Astrocyte (in vitro differentiated cells and primary cell): ENCODE results near the gene KLHDC8A. TPM values are rescaled to one million over a fixed set of nuclear protein-coding genes. Genes with fewer than 3 reads are reported as not detected.
A peak's percentile ranks its signal among the peaks of the same experiment; 100 is the strongest.

ENCODE experiments used
- DNase-seq: peaks from one replicate; pipeline ENCODE4 v3.0.0-alpha.2; 2010; ENCODE audit warnings: low read depth
- FAIRE-seq: peaks from 2 replicates; lab custom pipeline; 2011; peaks lifted over from hg19 to GRCh38; lab: Jason Lieb, UNC
- H2AFZ ChIP-seq: 2 replicates; pipeline ENCODE4 v1.6.0; 2012; ENCODE audit warnings: low read depth, low read length, inconsistent platforms
- H3K27ac ChIP-seq: 2 replicates; pipeline ENCODE4 v1.5.1; 2011; ENCODE audit warnings: low read depth, low read length, inconsistent platforms
- H3K27me3 ChIP-seq: 2 replicates; pipeline ENCODE4 v1.6.0; 2011; ENCODE audit warnings: low read length, inconsistent platforms; ENCODE audit not compliant: insufficient read depth
- H3K36me3 ChIP-seq: 2 replicates; pipeline ENCODE4 v1.5.1; 2011; ENCODE audit warnings: low read length, inconsistent platforms; ENCODE audit not compliant: insufficient read depth
- H3K4me1 ChIP-seq: 2 replicates; pipeline ENCODE4 v1.5.1; 2011; ENCODE audit warnings: low read length, inconsistent platforms; ENCODE audit not compliant: insufficient read depth
- H3K4me2 ChIP-seq: 2 replicates; pipeline ENCODE4 v1.6.0; 2012; ENCODE audit warnings: low read length, inconsistent platforms
- H3K4me3 ChIP-seq: 2 replicates; pipeline ENCODE4 v1.5.1; 2011; ENCODE audit warnings: low read depth, mild to moderate bottlenecking, low read length, inconsistent platforms; ENCODE audit not compliant: insufficient read depth
- H3K79me2 ChIP-seq: 2 replicates; pipeline ENCODE4 v1.6.0; 2012; ENCODE audit warnings: mild to moderate bottlenecking, low read length, inconsistent platforms; ENCODE audit not compliant: insufficient read depth
- H3K9ac ChIP-seq: 2 replicates; pipeline ENCODE4 v1.6.0; 2012; ENCODE audit warnings: mild to moderate bottlenecking, low read length, inconsistent platforms
- H3K9me3 ChIP-seq: 2 replicates; pipeline ENCODE4 v1.5.1; 2012; ENCODE audit warnings: low read depth, mild to moderate bottlenecking, low read length, inconsistent platforms; ENCODE audit not compliant: insufficient read depth
- H4K20me1 ChIP-seq: 2 replicates; pipeline ENCODE4 v1.6.0; 2012; ENCODE audit warnings: low read length, inconsistent platforms; ENCODE audit not compliant: insufficient read depth
- H3K27ac Mint-ChIP-seq: one replicate; pipeline ENCODE4 v1.8.0; 2021; ENCODE audit warnings: mild to moderate bottlenecking, mixed read lengths; ENCODE audit not compliant: unreplicated experiment
- H3K27me3 Mint-ChIP-seq: one replicate; pipeline ENCODE4 v1.8.0; 2021; ENCODE audit warnings: low read depth, mixed read lengths; ENCODE audit not compliant: unreplicated experiment
- H3K36me3 Mint-ChIP-seq: one replicate; pipeline ENCODE4 v1.8.0; 2021; ENCODE audit warnings: low read depth, mixed read lengths; ENCODE audit not compliant: unreplicated experiment
- H3K4me1 Mint-ChIP-seq: one replicate; pipeline ENCODE4 v1.8.0; 2021; ENCODE audit warnings: low read depth, mixed read lengths; ENCODE audit not compliant: unreplicated experiment
- H3K4me3 Mint-ChIP-seq: one replicate; pipeline ENCODE4 v1.8.0; 2021; ENCODE audit warnings: mild to moderate bottlenecking, moderate library complexity, mixed read lengths; ENCODE audit not compliant: unreplicated experiment
- H3K9me3 Mint-ChIP-seq: one replicate; pipeline ENCODE4 v1.8.0; 2021; ENCODE audit warnings: mild to moderate bottlenecking, mixed read lengths; ENCODE audit not compliant: unreplicated experiment
- EZH2 ChIP-seq: IDR thresholded peaks from 2 replicates; pipeline ENCODE4 v1.6.1; 2012; ENCODE audit warnings: mild to moderate bottlenecking, low read length, inconsistent platforms; ENCODE audit not compliant: insufficient read depth
- total RNA-seq: library from RNA; stranded (reverse); gene quantifications from 2 replicates; pipeline ENCODE4 v1.2.1, GENCODE V29; 2021
- TF ChIP-seq, protein P1 (sequence below): IDR thresholded peaks from 2 replicates; pipeline ENCODE4 v1.5.1; 2011; ENCODE audit warnings: low read depth, mild to moderate bottlenecking, inconsistent platforms, low read length, moderate library complexity; ENCODE audit not compliant: insufficient read depth

The KLHDC8A gene
- total RNA-seq, 1 donor from 2014 or later, result 0.39 TPM

GRCh38 chr1:205286335-205286950 lies 70.3 kb downstream of the KLHDC8A start:
- Histone ChIP-seq H3K4me2 (peak overlapping the region; percentile 77), H3K9me3 (no peaks in the 10 kb centered on the region), H3K27ac (peak overlapping the region; percentile 76), H3K9ac (peak overlapping the region; percentile 54), H2AFZ (no peak overlapping the region), H3K36me3 (no peaks in the 10 kb centered on the region), H3K79me2 (no peaks in the 10 kb centered on the region), H3K27me3 (no peaks in the 10 kb centered on the region), H3K4me1 (peaks cover 50% of the 10 kb centered on the region), H4K20me1 (no peaks in the 10 kb centered on the region), H3K4me3 (no peak overlapping the region)
- H3K27ac Mint-ChIP-seq, result peak overlapping the region; percentile 89
- no peaks in the 10 kb centered on the region for H3K27me3 Mint-ChIP-seq
- FAIRE-seq (no peak), DNase-seq (peak; percentile 82)
- no peaks in the 10 kb centered on the region for H3K9me3 Mint-ChIP-seq
- no peaks in the 10 kb centered on the region for H3K36me3 Mint-ChIP-seq
- H3K4me3 Mint-ChIP-seq, result no peak overlapping the region
- H3K4me1 Mint-ChIP-seq, result peaks cover 53% of the 10 kb centered on the region
- TF ChIP-seq, protein P1, sequence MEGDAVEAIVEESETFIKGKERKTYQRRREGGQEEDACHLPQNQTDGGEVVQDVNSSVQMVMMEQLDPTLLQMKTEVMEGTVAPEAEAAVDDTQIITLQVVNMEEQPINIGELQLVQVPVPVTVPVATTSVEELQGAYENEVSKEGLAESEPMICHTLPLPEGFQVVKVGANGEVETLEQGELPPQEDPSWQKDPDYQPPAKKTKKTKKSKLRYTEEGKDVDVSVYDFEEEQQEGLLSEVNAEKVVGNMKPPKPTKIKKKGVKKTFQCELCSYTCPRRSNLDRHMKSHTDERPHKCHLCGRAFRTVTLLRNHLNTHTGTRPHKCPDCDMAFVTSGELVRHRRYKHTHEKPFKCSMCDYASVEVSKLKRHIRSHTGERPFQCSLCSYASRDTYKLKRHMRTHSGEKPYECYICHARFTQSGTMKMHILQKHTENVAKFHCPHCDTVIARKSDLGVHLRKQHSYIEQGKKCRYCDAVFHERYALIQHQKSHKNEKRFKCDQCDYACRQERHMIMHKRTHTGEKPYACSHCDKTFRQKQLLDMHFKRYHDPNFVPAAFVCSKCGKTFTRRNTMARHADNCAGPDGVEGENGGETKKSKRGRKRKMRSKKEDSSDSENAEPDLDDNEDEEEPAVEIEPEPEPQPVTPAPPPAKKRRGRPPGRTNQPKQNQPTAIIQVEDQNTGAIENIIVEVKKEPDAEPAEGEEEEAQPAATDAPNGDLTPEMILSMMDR, result no peak
- TF ChIP-seq EZH2, result no peak

Other genes starting within 250 kb of the KLHDC8A start
- gene RBBP5, start 234.9 kb downstream of the KLHDC8A start, total RNA-seq, result 16.2 and 18.7 TPM in 2 replicates
- 15.2 and 15.4 TPM in 2 replicates for gene DSTYK, start 145.2 kb downstream of the KLHDC8A start, total RNA-seq
- 10.6 and 10.8 TPM in 2 replicates for gene TMCC2, start 129.0 kb downstream of the KLHDC8A start, total RNA-seq
- 35.3 and 49.4 TPM in 2 replicates for gene NUAK2, start 35.2 kb downstream of the KLHDC8A start, total RNA-seq
- gene LEMD1, start 65.1 kb upstream of the KLHDC8A start, total RNA-seq, result 2.5 and 3.1 TPM in 2 replicates
- gene BLACAT1, start 99.1 kb upstream of the KLHDC8A start, total RNA-seq, result 2.2 and 2.3 TPM in 2 replicates
- 15.7 and 17.8 TPM in 2 replicates for gene CDK18, start 147.7 kb upstream of the KLHDC8A start, total RNA-seq